Fibroblast of lung (primary cell): ENCODE results near the gene NCR3LG1. TPM values are rescaled to one million over a fixed set of nuclear protein-coding genes. Genes with fewer than 3 reads are reported as not detected.

Experiments used
- DNase-seq, 2 donors: peaks; one replicate each; pipeline versions ENCODE4 v3.0.0 to v3.0.0-alpha.2; 2010; ENCODE audit warnings: low read depth in 2 of 2
- H2AFZ ChIP-seq: 2 replicates; pipeline ENCODE4 v1.5.1; 2012; ENCODE audit warnings: low read length, control low read depth, inconsistent platforms
- H3K27ac ChIP-seq: 2 replicates; pipeline ENCODE4 v1.5.1; 2011; ENCODE audit warnings: low read length, control low read depth; ENCODE audit not compliant: insufficient read depth
- H3K27me3 ChIP-seq: 2 replicates; pipeline ENCODE4 v1.5.1; 2011; ENCODE audit warnings: mild to moderate bottlenecking, low read length; ENCODE audit not compliant: control insufficient read depth, insufficient read depth
- H3K36me3 ChIP-seq: 2 replicates; pipeline ENCODE4 v1.5.1; 2011; ENCODE audit warnings: low read length; ENCODE audit not compliant: control insufficient read depth, insufficient read depth
- H3K4me1 ChIP-seq: 2 replicates; pipeline ENCODE4 v1.5.1; 2011; ENCODE audit warnings: low read length; ENCODE audit not compliant: control insufficient read depth, insufficient read depth; ENCODE audit errors: extremely low read depth
- H3K4me2 ChIP-seq: 2 replicates; pipeline ENCODE4 v1.5.1; 2011; ENCODE audit warnings: low read length, control low read depth; ENCODE audit not compliant: insufficient read depth; ENCODE audit errors: extremely low read depth
- H3K4me3 ChIP-seq, 4 experiments: fragments of 200-600 bp in 1 of 4; sonication (generic) in 1 of 4; replicated peaks in 1 of 4; 2 replicates each; pipeline ENCODE4 v1.5.1; 2011 to 2016; ENCODE audit warnings: low read length in 4 of 4, low read depth in 3 of 4, mild to moderate bottlenecking in 3 of 4, control low read depth in 2 of 4, inconsistent platforms in 1 of 4, mixed read lengths in 1 of 4; ENCODE audit not compliant: insufficient read depth in 1 of 4; ENCODE audit errors: control extremely low read depth in 1 of 4
- H3K79me2 ChIP-seq: 2 replicates; pipeline ENCODE4 v1.5.1; 2012; ENCODE audit warnings: mild to moderate bottlenecking, low read length, inconsistent platforms; ENCODE audit not compliant: control insufficient read depth, insufficient read depth
- H3K9ac ChIP-seq: 2 replicates; pipeline ENCODE4 v1.5.1; 2011; ENCODE audit warnings: mild to moderate bottlenecking, low read length, control low read depth; ENCODE audit not compliant: insufficient read depth
- H3K9me3 ChIP-seq: 2 replicates; pipeline ENCODE4 v1.5.1; 2012; ENCODE audit warnings: low read depth, low read length; ENCODE audit not compliant: control insufficient read depth, insufficient read depth
- H4K20me1 ChIP-seq: 2 replicates; pipeline ENCODE4 v1.5.1; 2011; ENCODE audit warnings: low read length; ENCODE audit not compliant: control insufficient read depth, insufficient read depth; ENCODE audit errors: extremely low read depth
- CTCF ChIP-seq, 2 donors: IDR thresholded peaks in 1 of 2; conservative IDR thresholded peaks in 1 of 2; 1 replicate in 1 of 2; 2 replicates in 1 of 2; pipeline ENCODE4 v1.5.1; 2011 to 2012; ENCODE audit warnings: low read length in 2 of 2, control low read depth in 1 of 2, inconsistent platforms in 1 of 2, low read depth in 1 of 2, mild to moderate bottlenecking in 1 of 2
- EZH2 ChIP-seq: IDR thresholded peaks from 2 replicates; pipeline ENCODE4 v1.5.1; 2012; ENCODE audit warnings: low read length, control low read depth, mild to moderate bottlenecking; ENCODE audit errors: missing control alignments
- polyA plus RNA-seq, 2 donors: library from polyadenylated mRNA; depleted of rRNA in 1 of 2; stranded (reverse) in 1 of 2; unstranded in 1 of 2; fragments of >200 nt; gene quantifications; 2 replicates each; pipeline ENCODE4 v1.2.1, GENCODE V29; 2011 to 2012; ENCODE audit warnings: missing spikeins in 1 of 2
- total RNA-seq: library from RNA; depleted of rRNA; stranded (reverse); fragments of >200 nt; gene quantifications from 2 replicates; pipeline ENCODE4 v1.2.1, GENCODE V29; 2014

NCR3LG1 gene
- total and polyA plus RNA-seq, 2 donors (not counting 1 experiment from before 2014, with no cell fraction given) = 4.5 to 6.0 TPM

- H3K27ac ChIP-seq = no peak overlapping the region
- H3K79me2 ChIP-seq = no peaks in the 10 kb centered on the region
- H3K4me2 ChIP-seq = no peak overlapping the region
- H3K36me3 ChIP-seq = no peaks in the 10 kb centered on the region
- H3K4me1 ChIP-seq = no peaks in the 10 kb centered on the region
- H3K9me3 ChIP-seq = no peaks in the 10 kb centered on the region
- TF ChIP-seq CTCF (conservative IDR thresholded peaks at IDR 0.05 in 1 of 2, IDR thresholded peaks at IDR 0.05 in 1 of 2; ENCODE audit: low read depth in 1 of 2, low read length in 2 of 2) (peak in 1 of 2 donors; percentile 8), EZH2 (no peak)
- H2AFZ ChIP-seq = no peak overlapping the region
- H3K4me3 ChIP-seq = no peak overlapping the region
- peak; percentile 24 to 32 for DNase-seq
- no peaks in the 10 kb centered on the region for H3K27me3 ChIP-seq
- no peak overlapping the region for H3K9ac ChIP-seq
- H4K20me1 ChIP-seq = no peaks in the 10 kb centered on the region
These were observed 53.8 kb downstream of the NCR3LG1 start for GRCh38 chr11:17405232-17406005.

- no peak overlapping the region for H3K9ac ChIP-seq
- no peaks in the 10 kb centered on the region for H4K20me1 ChIP-seq
- H3K9me3 ChIP-seq = no peaks in the 10 kb centered on the region
- H3K27me3 ChIP-seq = no peaks in the 10 kb centered on the region
- TF ChIP-seq EZH2 = no peak
- no peak for TF ChIP-seq CTCF (conservative IDR thresholded peaks at IDR 0.05 in 1 of 2, IDR thresholded peaks at IDR 0.05 in 1 of 2; ENCODE audit: low read depth in 1 of 2, low read length in 2 of 2)
- H3K36me3 ChIP-seq = no peaks in the 10 kb centered on the region
- no peaks in the 10 kb centered on the region for H3K79me2 ChIP-seq
- H3K27ac ChIP-seq = no peak overlapping the region
- H3K4me1 ChIP-seq = no peaks in the 10 kb centered on the region
- DNase-seq = no peak
- H3K4me3 ChIP-seq = no peak overlapping the region
- H3K4me2 ChIP-seq = no peak overlapping the region
- no peak overlapping the region for H2AFZ ChIP-seq
These were observed 54.6 kb downstream of the NCR3LG1 start for GRCh38 chr11:17406082-17406817.

- H3K27me3 ChIP-seq = no peaks in the 10 kb centered on the region
- H3K9ac ChIP-seq = no peak overlapping the region
- no peak overlapping the region for H3K27ac ChIP-seq
- DNase-seq = no peak
- no peaks in the 10 kb centered on the region for H3K4me1 ChIP-seq
- no peaks in the 10 kb centered on the region for H3K9me3 ChIP-seq
- no peaks in the 10 kb centered on the region for H3K36me3 ChIP-seq
- no peaks in the 10 kb centered on the region for H3K79me2 ChIP-seq
- no peaks in the 10 kb centered on the region for H4K20me1 ChIP-seq
- no peak overlapping the region for H3K4me3 ChIP-seq
- H2AFZ ChIP-seq = no peak overlapping the region
- no peak overlapping the region for H3K4me2 ChIP-seq
- TF ChIP-seq CTCF (conservative IDR thresholded peaks at IDR 0.05 in 1 of 2, IDR thresholded peaks at IDR 0.05 in 1 of 2; ENCODE audit: low read depth in 1 of 2, low read length in 2 of 2) (no peak), EZH2 (no peak)
These were observed 55.2 kb downstream of the NCR3LG1 start for GRCh38 chr11:17406818-17407149.
